NCI-H1930 (cell line): ENCODE measurements around the gene OARD1.

Experiments used
- DNase-seq, 2 experiments: peaks; one replicate each; lab custom pipeline; 2025; lab: John Stamatoyannopoulos, UW

OARD1 gene

DNA sequence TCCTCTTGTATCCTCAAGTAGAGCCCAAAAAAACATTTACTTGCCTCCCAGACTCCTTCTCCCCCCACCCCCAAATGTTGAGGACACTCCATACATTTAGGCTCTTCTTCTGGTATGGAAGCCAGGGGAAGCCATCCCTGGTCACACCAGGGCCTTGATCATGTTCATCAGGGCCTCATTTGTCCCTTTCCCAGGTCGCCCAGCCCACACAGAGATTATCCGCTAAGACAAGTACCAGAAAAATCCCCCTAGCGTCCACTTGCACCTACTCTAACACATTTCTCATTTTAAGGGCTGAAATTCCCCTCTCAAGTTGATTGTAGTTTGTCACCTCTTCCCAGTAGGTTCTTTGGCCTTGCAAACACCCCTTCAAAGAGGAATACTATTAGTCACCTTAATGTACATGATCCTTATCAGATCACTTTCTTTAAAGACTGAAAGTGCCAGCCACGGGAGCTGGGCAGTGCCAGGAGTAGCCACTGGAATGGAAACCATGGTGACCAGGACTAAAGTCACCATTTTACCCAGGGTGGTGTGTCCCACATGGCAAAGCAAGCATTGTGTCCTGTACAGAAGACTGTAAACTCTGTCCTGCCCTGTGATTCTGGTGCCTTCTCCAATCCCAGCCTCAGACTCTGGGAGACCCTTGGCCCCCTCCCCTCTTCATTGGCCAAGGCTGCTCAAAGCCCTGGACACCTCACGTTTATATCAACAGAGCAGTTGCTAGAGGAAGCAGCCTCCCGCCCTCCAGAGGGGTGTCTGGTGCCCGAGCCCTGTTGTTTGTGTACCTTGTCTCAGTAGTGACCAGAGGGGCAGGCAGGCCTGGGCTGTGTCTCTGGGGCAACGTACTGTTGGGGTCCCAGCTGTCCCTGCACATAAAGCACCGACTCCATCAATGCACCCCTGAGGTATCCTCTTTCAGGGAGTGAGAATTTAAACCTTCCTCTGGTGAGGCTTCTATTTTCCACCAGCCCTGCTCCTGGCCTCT, 24.1 kb downstream of the OARD1 start:
- DNase-seq, result no peak

DNA sequence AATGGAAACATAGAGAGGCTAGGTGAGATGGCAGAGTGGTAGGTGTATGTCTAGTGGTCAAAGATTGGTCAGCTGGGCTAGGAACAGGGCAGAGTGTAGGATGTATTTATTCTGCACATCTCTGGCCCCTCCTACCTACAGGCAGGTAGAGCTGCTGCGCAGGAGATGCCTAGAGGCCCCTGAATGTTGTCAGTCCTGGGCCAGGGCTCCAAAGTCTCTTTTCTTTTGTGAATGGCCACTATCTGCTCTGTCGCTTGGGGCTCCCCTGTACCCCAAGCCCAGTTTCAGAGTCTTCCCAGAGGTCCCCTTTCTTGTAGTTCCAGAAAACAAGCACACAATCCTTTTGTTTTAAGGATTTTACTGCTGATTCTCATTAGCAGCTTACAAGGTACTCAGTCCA, 24.9 kb downstream of the OARD1 start:
- DNase-seq, result no peak

DNA sequence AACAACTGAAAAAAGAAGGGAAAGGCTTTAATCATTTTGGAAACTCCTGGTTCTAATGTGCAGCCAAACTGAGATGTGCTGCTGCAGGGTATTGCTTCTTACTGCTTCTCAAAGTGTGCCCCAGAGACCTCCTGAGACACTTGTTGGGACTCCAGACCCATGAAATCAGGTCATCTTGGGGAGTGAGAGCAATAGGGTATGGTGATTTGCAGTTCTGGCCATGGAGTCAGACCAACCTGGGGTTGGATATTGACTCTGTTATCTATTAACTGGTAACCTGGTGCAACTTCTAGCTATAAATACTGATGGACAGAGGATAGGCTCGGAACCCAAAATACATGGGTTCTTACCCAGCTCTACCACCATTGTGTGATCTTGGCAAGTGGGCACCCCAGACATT, 26.1 kb downstream of the OARD1 start:
- DNase-seq, result no peak

DNA sequence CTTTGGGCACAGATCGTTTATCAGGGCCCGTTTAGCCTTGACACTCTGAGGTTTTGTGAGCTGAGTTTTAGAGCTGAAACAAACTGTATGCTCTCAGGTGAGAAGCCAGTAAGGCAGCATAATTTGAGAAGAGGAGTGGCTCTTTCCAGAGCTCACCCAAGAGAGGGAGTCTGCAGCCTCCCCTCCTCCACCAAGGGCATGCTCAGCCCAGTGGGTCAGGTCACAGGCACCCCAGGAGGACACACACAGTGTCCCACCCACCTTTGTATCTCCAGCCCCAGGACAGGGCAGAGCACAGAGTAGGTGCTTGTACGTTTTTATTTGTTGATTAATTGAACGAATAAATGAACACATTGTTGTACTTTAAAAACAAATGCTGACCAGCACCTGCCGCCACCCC, 26.5 kb downstream of the OARD1 start:
- no peak for DNase-seq

GRCh38 chr6:41043151-41043550, 29.0 kb downstream of the OARD1 start:
- no peak for DNase-seq

DNA sequence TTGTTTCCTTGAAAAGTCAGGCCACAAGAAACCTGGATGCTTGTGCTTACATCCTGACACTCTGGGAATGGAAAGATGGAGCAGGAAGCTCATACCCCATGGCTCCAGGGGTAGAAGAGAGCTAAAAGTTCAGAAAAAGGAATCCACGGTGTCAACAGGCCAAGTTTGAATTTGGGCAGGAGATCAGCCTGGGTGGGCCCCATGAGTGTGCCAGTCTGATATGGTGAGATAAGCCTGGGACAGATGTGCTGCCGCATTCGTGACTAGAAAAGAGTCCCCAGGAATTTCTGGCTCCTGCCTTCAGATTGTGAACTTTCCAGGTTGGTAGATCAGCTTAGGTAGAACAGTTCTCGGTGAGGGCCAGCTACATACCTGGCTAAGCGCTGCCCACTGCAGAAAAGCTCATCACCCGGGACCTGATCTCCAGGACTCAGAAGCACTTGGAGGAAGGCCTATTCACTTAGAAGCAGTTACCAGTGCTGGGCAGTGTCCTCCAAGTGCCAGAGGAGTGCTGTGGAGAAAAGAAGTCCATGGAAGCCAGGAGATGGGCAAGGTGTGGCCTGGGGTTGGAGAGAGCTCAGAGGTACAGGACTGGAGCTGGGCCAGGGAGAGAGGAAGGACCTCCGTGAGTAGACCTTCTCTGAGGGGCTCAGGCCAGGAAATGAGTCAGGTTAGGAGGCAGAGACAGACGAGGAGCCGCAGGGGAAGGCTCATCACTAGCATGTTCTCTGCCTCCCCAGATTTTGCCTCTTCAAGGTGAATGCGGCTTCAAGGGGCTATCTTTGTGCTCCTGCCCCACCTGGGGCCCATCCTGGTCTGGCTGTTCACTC, 29.7 kb downstream of the OARD1 start, which contains the start of gene TSPO2:
Gene TSPO2, plus strand, starts transcription at position 242 of the 830 bp plus-strand sequence. Its CDS starts 519 bp downstream, at position 761.
- DNase-seq, result no peak

GRCh38 chr6:41040940-41041536, 31.1 kb downstream of the OARD1 start:
- DNase-seq, result no peak

GRCh38 chr6:41040101-41040939, 31.8 kb downstream of the OARD1 start:
- no peak for DNase-seq

DNA sequence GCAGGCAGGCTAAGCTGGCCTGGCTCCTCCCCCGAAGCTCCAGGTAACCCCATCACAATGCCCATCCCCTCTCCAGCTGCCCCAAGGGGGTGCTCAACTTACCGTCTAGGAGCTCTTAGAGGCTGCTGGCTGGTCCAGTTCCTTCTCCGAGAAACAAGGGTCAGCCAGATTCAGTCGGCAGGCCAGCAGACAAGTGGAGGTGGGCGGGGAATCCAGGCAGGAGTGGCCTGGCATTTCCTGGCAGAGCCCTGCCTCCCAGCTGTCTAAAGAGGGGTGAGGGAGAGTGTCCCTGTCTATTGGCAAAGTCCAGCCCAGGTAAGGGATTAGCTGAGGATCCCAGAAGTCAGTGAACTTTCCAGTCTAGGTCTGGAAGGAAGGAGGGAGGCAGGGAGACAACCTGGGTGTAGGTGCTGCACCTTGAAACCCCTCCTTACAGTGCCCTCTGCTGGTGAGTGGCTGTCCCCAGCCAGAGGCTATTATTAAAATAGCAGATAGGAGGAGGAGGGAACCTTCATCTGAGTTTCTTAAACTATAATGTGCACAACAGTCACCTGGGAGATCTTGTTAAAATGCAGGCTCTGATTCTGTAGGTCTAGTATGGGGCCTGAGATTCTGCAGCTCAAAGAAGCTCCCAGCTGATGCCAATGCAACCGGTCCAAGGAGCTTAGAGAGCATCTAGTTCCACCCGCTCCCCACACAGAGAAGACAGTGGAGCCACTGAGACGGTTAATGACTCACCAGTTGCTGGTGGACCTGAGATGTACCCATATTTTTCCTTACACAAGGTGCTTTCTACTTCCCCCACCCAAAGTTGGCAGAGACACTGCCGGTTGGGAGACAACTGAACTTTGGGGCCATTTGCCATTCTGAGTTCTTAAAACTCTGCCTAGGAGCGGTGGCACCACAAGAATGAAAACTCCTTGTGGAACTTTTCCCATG, 32.8 kb downstream of the OARD1 start, which contains the start of gene UNC5CL:
Gene UNC5CL, minus strand, starts transcription at position 162 of the 939 bp plus-strand sequence. CDS start 4,147 bp downstream, outside the sequence.
- no peak for DNase-seq

- DNase-seq, result no peak
Measured at GRCh38 chr6:41038205-41038604, 34.0 kb downstream of the OARD1 start.

- no peak for DNase-seq
Measured at GRCh38 chr6:41037107-41037900, 34.9 kb downstream of the OARD1 start.

DNA sequence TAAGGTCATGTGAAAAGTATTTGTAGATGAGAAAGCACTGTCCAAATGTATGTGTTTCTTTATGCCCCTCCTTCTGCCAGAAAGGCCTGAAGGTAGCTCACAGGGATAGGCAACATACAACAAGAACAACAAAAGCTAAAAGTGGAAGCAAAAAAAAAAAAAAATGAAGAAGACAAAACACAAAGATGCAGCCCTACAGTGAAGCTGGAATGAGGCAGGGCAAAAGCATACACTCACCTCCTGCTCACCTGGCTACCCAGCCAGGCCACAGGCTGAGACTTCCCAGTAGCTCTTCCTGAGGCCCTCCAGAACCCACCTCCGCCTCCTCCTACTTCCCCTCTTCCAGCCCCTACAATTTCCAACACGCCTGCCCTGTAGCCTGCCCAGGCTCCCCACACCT, 35.6 kb downstream of the OARD1 start:
- DNase-seq, result no peak

GRCh38 chr6:41036186-41036585, 36.0 kb downstream of the OARD1 start:
- DNase-seq, result no peak

DNA sequence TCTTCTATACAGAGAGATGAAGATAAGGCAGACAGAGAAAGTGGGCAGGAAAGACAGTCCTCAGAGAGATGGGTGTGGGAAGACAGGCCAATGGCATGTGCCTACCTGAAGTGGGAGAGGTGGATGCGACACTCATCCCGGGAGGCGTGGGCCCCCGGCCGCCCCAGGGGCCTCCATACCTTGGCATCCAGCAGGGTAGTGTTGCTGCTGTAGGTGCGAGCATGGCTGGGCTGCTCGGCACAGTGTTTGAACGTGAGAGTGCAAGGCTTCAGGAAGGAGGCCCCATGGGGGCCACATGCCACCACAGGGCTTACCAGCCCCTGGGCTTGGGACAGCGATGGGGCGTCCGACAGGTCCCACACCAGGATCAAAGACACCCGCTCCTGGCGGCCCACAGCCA, 38.4 kb downstream of the OARD1 start:
- no peak for DNase-seq

- no peak for DNase-seq
Measured at GRCh38 chr6:41032830-41033229, 39.3 kb downstream of the OARD1 start.

DNA sequence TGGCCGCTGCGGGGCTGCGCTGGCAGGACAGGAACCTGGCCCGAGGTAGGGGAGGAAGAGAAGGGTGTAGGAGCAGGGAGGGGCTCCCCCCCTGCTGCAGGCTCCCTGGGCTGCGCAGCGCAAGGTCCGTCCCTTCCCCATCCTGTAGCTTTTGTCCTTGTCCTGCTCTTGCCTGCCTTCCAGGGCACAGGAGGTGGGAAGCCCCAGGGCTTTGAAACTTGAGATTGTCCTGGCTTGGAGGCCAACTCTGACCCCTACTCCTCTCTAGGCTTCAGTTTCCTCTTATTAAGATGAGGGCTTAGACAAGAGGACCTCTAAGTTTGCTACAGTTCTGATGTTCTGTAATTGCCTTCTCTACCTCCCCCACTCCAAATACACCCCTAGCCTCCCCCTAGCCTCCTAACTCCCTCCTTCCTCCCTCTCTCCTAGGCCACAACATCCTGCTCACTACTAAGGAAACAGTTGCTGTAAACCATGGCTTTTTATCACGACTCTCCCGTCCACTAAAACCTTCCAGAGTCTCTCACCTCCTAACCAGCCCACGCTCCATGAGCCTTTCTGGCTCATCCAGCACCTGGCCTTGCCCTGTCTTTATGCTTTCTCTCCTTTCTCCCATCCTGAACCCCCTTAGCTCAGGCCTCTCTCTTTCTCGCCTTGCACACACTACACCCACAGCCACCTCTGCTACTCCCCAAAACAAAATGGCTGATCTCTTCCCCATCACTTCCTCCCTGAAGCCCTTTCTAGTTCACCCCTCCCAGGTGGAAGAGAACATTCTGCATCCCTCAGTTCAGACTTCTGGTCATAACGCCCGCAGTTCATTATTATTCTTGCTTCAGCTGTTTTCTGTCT, 43.4 kb downstream of the OARD1 start:
- no peak for DNase-seq

DNA sequence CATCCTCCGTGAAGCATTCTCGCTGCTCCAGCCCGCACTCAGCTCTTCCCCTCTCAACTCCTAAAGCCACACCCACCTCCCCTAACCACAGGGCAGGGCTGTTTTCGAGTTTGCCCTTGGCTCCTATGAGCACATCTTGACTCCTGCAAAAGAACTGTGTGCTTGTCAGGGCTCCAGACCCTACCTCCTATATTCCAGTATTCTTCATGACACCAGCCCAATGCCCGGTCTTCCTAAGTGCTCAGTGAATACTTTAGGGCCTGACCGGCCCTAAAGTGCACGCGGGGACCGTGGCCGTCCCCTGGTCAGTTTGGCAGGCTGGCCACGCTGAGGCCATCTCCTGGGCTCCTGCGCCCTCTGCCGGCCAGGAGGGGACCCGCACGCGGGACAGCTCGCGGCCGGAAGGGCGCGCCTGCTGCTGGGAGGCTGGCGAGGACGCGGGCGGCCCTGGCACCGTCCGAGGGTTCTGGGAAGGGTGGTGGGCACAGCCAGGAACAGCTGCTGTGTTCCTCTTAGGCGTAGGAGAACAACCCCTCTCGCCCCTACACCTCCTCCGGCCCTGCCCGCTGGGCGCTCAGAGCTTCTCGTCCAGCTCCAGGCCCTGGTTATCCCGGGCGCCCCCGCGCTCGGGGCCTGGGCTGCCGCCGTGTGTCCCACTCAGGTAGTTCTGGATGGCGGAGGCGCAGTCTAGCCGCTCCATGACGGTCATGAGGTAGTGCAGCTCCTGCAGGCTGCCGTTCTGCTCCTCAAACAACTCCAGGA, 44.2 kb downstream of the OARD1 start:
- DNase-seq, result peak; percentile 59 to 76

- no peak for DNase-seq
Measured at GRCh38 chr6:41027241-41027640, 44.9 kb downstream of the OARD1 start.
